ENCODE data around the gene S100A7A. TPM values are rescaled to one million over a fixed set of nuclear protein-coding genes. Genes with fewer than 3 reads are reported as not detected.

Gene S100A7A
- total RNA-seq = not detected
- long read RNA-seq, donor 1 = 0 reads
- long read RNA-seq, donor 2 = 0 reads

DNA sequence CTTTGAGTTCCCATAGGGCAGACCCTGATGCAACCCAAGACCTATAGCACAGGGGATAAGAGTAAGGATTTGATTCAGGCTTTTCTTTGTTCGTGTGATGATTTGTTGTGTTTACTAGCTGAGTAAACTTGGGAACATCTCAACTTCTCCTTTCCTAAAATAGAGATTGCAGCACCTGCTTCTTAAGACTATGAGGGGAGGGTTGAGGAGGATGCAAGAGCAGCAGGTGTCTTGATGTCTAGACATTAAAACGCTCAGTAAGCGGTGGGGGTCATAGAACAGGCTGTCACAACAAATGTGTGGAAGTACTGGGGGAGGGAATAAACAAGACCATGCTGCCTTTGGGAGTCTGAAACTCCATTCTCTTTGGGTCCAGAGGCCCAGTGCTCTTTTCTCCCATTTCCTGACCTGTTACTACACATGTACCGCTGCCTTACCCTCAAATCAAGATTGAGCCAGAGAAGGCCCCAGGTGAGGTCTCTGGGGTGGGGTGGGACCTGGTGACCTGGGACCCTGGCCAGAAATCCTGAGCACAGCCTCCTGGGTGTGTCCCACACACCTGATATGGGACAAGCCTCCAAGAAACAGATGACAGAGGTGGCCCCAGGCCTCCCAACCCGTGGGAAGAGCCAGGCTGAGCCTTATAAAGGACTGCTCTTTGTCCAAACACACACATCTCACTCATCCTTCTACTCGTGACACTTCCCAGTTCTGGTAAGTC is at the start of gene S100A7A:
Gene S100A7A, plus strand, starts transcription at position 671 of the 721 bp plus-strand sequence. CDS start 1,563 bp downstream, outside the sequence.
- no peak for DNase-seq (ENCODE audit: low spot score)
- intact Hi-C loops (cut with DNase I) = no loop called here

DNA sequence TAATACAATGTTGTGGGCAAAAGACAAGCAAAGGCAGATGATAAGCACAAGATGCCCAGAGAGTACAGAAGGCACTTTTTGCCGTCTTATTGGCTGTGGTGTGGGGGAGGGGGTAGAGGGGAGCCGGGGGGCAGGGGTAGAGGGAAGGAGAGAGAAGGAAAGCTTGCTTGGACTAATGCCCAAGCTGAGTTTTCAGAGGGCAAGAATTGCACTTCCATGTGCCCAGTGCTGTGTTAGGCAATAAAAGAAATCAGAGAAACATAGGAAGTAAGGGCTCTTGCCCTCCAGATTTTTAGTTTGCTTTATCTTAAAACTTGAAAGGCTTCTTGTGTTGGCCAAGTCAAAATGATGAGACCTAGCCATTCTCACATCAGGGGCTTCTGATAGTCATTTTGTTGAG is 49.2 kb upstream of the S100A7A start:
- intact Hi-C loops (cut with DNase I) = no loop called here
- DNase-seq (ENCODE audit: low spot score) = no peak

DNA sequence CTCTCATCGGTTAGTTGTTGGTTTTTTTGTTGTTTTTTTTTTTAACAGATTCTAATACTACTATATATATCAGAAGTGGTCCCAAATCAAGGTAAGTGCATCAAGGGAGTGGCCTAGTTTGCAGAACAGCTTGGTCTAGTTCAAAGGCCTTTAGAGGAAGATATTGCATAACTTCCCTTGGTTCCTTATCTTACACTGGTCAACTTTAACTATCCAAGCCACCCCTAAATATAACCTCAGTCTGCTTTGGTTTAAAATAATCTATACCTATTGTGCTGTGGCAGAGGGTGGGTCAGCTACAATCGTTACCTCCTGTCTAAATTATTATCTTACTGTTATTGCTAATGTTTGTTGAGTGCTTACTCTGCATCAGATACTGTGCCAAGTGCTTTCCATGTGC is 47.8 kb upstream of the S100A7A start:
- intact Hi-C loops (cut with DNase I) = no loop called here
- no peak for DNase-seq (ENCODE audit: low spot score)

DNA sequence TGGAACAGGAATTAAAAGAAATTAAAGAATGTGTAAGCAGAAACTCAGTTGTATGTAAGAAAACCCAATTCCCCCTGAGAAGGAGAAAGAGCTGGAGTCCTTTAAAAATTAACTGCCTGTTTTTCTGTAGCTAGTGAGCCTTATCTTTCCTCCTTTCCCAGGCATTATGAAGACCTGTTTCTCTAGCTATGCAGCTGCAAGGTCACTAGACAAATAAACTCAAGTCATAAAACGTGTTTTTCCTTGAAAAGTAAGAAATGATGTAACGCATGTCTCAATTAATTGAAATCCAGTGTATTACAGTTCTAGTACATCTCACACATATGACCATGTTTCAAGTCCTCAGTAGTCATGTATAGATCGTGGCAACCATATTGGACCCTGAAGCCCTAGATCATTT is 46.2 kb upstream of the S100A7A start:
- intact Hi-C loops (cut with DNase I) = no loop called here
- no peak for DNase-seq (ENCODE audit: low spot score)

DNA sequence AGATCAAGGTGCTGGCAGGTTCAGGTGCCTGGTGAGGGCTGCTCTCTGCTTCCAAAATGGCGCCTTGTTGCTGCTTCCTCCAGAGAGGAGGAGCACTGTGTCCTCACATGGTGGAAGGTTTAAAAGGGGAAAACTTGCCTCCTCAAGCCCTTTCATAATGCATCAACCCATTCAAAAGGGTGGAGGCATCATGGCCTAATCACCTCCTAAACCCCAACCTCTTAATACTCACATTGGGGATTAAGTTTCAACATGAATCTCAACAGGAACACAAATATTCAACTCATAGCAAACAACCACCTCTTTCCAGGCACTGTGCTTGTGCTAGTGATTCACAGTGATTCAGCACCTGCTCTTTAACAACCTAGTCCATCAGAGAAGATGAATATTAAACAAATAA is 45.1 kb upstream of the S100A7A start:
- DNase-seq (ENCODE audit: low spot score) = no peak
- intact Hi-C loops (cut with DNase I) = no loop called here

DNA sequence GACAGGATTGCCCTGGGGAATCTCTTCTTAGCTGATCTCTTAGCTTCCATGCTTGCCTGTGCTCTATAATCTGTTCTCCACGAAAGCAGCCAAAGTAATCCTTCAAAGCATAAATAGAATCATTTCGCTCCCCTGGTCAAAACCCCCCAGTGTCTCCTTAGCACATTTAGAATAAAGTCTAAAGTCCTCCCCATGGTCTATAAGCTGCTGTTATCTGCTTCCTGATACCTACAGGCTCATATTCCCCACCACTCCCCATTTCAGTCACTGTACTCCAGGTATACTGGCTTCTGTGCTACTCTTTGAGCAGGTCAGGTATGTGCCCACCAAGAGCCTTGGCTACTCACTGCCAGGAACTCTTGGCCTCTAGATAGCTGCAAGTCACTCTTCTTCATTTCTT is 43.7 kb upstream of the S100A7A start:
- no peak for DNase-seq (ENCODE audit: low spot score)
- intact Hi-C loops (cut with DNase I) = no loop called here

DNA sequence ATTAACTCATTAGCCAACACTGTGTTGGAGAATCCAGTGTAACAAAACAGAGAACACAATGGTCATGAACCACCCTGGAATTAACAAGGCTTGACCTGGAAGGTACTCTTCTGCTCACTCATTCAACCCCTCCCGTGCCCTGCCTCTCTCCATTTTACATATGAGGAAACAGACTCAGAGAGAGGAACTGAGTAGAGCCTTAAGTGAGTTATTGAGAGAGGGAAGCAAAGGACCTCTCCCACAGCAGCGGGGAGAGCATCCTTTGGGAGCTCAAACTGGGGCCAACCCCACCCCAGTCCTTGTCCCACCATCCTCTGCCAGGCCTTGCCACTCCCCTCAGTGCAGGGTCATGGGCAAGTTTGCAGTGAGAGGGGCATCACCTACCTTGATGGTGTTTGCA is 42.2 kb upstream of the S100A7A start:
- DNase-seq (ENCODE audit: low spot score) = no peak
- intact Hi-C loops (cut with DNase I) = no loop called here

DNA sequence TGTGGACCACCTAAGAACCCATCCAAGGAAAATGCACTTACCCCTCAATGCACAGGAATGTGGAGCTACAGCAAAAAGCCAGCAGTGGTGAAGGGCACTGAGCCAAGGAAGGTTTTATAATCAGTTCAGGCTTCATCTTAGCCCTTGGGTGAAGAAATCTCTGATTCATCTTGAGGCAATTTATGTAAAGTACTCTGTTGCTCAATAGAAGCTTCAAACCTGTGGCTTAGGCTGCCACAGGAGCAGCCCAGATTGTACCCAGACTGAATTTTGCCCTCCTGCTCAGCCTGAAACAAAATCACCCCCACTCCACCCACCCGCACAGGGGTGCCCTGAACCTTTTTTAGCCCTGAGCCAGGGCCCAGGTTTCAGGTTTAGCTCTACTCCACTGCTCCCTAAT is 40.8 kb upstream of the S100A7A start, which contains the start of gene S100A12:
Gene S100A12, minus strand, starts transcription at position 111 of the 400 bp plus-strand sequence. CDS start 1,029 bp downstream, outside the sequence.
- no peak for DNase-seq (ENCODE audit: low spot score)
- intact Hi-C loops (cut with DNase I) = no loop called here

DNA sequence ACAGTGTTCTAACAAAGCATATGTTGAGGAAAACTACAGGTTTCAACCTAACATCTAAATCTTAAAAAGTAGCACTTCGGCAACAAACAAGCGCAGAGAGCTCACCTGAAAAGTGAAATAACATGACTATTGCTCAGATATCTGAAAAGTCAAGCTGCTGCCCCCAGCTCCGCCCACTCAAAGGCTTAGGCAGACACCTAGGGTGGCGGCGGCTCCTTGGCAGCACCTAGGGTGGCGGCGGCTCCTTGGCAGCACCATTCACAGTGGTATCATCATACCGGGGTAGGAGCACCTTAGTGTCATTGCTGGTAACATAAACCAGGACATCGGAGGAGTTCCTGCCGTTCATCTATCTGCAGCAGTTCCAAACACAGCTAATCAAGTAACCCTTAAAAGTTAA is 36.7 kb upstream of the S100A7A start:
- intact Hi-C loops (cut with DNase I) = no loop called here
- DNase-seq (ENCODE audit: low spot score) = no peak

DNA sequence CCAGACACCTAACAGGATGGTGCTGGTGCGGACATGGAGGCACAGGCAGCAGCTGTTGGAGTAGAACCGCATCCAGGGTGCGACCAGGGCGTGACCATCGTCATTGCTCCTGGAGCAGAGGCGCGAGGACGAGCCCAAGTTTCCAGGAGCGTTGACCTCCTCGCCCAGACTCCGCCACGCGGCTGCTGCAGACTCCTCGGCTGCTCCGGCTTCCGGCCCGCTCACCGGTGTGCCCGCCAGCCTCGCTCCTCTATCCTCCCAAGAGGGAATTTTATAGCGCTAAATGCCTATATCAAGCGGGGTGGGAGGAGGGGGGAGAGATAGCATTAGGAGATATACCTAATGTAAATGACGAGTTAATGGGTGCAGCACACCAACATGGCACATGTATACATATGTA is 35.6 kb upstream of the S100A7A start:
- intact Hi-C loops (cut with DNase I) = no loop called here
- DNase-seq (ENCODE audit: low spot score) = no peak

DNA sequence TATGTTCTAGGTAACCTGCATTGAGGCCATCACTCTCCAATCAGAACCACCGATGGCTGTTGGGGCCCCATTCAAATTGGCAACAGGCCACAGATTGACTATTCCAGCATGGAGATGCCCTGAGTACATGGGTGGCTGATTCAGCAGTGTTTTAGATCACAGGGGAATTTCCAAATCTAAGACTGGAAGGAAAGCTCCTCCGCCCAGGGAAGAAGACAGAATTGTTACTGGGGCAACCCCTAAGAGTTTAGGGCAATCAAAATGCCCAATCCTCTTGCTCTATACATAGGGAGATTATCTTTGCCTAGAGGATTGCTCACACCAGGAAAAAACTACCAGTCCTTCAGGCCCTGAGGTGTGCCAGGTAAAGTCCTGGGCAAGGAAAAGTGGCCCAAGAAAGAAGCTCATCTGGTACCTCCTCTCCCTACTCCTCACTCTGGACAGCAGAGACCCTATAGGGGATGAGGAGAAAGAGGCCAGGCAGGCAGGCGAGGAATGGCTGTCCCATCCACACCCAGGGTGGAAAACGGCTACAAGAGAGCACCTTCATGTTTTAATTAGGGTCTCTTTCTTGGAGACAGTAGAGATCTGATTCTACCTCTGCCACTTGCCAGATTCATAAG is 31.3 kb upstream of the S100A7A start:
- DNase-seq (ENCODE audit: low spot score) = no peak
- intact Hi-C loops (cut with DNase I) = no loop called here

DNA sequence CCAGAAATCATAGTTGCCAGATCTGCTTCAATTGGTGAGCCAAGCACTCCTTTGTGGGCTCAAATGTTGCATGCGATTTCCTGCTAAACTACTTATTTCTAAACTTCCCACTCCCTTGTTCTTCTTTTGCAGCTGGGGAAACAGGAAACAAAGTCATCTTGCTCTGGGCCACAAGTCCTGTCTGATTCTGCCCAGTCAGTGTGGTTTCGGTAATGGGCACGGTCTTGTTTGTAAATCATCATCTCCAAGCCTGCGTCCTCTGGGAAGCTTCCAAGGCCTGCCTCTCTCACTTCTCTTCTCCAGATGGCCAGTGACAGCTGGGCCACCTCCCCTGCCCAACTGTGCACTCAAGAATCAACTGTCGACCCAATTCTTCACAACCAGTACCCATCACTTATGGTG is 29.8 kb upstream of the S100A7A start:
- DNase-seq (ENCODE audit: low spot score) = peak; percentile 88
- intact Hi-C loops (cut with DNase I) = no loop called here

DNA sequence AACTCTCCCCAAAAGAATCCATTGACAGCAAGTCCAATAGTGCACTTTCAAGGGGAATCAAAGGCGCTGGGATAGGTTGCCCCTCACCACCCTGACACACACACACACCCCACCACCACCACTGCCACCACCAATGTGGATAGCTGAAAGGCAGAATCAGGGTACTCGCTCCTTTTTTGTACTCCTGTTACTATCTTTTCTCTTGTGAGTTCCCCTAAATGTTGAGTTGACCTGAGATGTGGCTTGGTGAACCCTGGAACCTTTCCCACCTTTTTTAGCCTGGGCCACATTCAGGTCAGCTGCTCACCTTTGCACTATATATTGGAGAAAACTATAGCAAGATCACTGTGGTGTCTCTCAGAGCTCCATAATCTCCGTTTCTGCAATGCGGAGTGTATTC is 29.3 kb upstream of the S100A7A start:
- no peak for DNase-seq (ENCODE audit: low spot score)
- intact Hi-C loops (cut with DNase I) = no loop called here

DNA sequence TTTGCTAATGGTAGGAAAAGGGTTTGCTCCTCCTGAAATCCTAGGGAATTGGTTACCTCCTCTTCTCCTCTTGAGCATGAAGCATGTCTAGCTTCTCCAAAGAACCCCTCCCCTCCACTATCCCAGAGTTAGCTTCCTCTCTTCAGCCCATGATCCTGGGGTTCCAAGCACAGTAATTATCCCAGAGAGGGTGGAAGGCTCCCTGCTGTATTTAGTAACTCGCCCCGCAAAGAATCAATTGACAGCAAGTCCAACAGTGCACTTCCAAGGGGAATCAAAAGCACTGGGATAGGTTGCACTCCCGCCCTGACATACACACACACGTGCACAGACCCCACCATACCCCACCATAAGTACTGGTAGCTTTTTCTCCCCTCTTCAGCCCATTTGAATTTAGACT is 28.5 kb upstream of the S100A7A start:
- intact Hi-C loops (cut with DNase I) = no loop called here
- DNase-seq (ENCODE audit: low spot score) = no peak

DNA sequence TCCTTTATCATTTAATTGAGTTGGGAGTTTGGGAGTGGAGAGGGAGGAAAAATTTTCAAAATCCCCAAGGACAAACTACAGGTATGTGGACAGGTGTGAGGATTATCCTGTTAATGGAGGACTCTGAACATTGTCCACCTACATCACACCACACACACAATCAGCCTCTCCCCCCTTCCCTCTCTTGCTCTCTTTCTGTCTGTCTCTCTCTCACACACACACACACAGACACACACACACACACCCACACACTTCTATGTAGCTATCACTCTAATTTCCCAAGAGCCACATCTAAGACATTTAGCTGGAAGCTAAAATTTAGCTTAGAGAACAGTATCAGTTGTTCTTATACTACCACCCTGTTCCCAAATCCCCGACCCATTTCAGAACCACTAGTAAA is 26.9 kb upstream of the S100A7A start:
- intact Hi-C loops (cut with DNase I) = no loop called here
- DNase-seq (ENCODE audit: low spot score) = no peak

DNA sequence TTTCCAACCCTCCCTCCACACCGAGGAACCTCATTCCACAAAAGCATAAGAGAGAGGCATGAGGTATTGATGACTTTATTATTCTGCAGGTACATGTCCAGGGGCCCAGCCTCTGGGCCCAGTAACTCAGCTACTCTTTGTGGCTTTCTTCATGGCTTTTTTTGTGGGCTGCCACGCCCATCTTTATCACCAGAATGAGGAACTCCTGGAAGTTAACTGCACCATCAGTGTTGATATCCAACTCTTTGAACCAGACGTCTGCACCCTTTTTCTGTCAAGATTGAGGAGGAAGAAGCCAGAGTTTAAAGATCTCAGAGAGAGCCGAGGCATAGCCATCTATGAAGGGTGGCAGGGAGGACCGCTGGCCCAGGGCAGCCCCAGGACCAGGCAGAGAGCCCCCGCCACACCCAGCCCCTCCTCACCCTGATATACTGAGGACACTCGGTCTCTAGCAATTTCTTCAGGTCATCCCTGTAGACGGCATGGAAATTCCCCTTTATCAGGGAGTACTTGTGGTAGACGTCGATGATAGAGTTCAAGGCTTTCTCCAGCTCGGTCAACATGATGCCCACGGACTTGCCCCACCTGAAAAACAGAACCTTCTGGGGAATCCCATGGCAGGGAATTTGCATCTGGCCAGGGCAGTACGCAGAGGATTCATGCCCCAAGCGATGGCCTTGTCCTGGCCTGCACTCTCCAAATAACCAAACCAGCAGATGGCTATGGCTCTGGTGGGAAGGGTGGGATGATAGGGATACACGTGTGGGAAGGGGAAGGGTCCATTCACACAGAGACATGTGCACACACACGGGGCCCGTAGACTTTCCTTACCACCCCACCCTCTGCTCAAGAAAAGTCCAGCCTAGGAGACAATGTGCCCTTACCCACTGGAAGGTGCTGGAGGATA is 26.1 kb upstream of the S100A7A start:
- DNase-seq (ENCODE audit: low spot score) = no peak
- intact Hi-C loops (cut with DNase I) = no loop called here

DNA sequence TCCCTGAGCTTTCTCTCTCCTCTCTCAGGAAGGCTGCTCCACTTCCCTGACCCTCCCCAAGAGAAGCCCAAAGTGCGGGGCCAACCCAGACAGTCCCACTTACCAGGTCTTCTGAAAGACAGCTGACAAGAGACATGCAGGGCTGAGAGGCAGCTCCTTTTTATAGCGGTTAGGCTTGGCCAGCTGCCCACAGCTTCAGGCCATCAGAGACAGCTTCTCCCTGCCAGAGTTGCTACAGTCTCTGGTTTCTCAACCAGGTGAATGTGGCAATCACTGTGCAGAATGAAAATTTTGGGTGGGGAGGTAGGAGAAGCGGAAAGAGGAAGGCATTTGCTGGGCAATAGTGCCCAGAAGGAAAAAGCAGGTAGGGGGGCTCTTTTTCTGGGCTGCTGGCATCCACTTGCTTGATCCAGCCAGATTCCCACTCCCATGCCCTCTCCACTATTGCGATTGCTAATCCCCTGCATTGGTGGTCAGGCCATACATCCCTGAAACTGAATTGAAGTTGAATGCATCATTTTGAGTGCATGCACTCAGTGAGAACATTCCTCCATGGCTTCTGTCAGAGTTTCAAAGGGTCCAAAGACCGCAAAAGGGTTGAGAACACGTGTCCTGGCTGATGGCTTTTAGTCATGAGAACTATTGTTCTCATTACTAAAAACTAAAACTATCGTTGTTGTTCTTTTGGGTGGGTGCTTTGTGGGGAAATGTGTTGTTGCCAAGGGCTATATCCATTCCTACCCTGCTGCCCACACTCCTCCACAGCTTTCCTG is 25.2 kb upstream of the S100A7A start, which contains the start of gene S100A8:
Gene S100A8, minus strand, starts transcription at position 136 of the 773 bp plus-strand sequence. CDS start 538 bp downstream, outside the sequence.
- DNase-seq (ENCODE audit: low spot score) = peak; percentile 92
- intact Hi-C loops (cut with DNase I) = no loop called here

DNA sequence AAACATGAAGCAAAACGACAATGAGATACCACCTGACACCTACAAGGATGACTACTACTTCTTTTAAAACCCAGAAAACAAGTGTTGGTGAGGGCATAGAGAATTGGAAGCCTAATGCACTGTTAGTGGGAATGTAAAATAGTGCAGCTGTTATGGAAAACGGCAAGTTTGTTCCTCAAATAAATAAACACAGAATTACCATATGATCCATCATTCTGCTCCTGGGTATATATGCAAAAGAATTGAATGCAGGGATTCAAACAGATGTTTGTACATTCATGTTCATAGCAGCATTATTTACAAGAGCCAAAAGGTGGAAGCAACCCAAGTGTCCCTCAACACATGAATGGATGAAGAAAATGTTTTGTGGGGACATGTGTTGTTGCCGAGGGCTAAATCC is 24.1 kb upstream of the S100A7A start:
- DNase-seq (ENCODE audit: low spot score) = no peak
- intact Hi-C loops (cut with DNase I) = no loop called here

DNA sequence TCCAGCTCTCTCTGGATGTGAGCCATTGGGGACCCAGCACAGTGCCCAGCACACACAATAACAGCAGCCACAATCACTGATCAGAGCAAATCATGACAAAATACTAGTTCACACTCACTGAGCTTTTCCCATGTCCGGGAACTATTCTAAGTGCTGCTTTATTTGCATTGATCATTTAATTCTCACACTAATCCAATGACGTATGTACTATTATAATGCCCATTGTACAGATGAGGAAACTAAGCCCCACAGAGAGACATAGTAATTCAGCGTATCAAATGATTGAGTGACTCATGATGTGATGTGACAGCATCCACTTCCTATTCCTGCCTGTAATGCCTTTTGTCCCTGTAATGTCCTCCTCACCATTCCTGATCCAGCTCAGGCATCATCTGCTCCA is 23.5 kb upstream of the S100A7A start:
- DNase-seq (ENCODE audit: low spot score) = no peak

More for the DNA sequence above, 23.5 kb upstream of the S100A7A start:
- intact Hi-C loops (cut with DNase I) = no loop called here

All from posterior vena cava (tissue), 2 donors.